HEK293T (cell line): ENCODE results near the gene MTM1.

ENCODE experiments used
- CTCF ChIA-PET: fragments of 350-600 bp; formaldehyde crosslinking; extraction: SDS; loops from one replicate; lab custom pipeline; 2021; ENCODE audit warnings: antibody characterized with exemption, inconsistent platforms; lab: Yijun Ruan, JAX
- POLR2A ChIA-PET: fragments of 350-600 bp; formaldehyde crosslinking; extraction: SDS; loops from one replicate; lab custom pipeline; 2020; ENCODE audit warnings: antibody characterized with exemption, inconsistent platforms; lab: Yijun Ruan, JAX
- DNase-seq: peaks from one replicate; pipeline ENCODE4 v3.0.0; 2012; ENCODE audit warnings: mixed read lengths; ENCODE audit errors: extremely low spot score
- ARNT ChIP-seq: fragments of 450-650 bp; IDR thresholded peaks from 2 replicates; pipeline ENCODE4 v1.6.1; 2017; ENCODE audit warnings: mild to moderate bottlenecking
- BHLHE40 ChIP-seq: fragments of 450-650 bp; IDR thresholded peaks from 2 replicates; pipeline ENCODE4 v1.6.1; 2016; ENCODE audit warnings: mild to moderate bottlenecking, moderate library complexity, borderline replicate concordance
- CTBP1 ChIP-seq: fragments of 450-650 bp; IDR thresholded peaks from 2 replicates; pipeline ENCODE4 v1.6.1; 2016; ENCODE audit warnings: borderline replicate concordance
- ELF4 ChIP-seq: fragments of 450-650 bp; IDR thresholded peaks from 2 replicates; pipeline ENCODE4 v1.6.1; 2017; ENCODE audit warnings: antibody characterized with exemption
- FOXA1 ChIP-seq: fragments of 450-650 bp; IDR thresholded peaks from 2 replicates; pipeline ENCODE4 v1.6.1; 2016; ENCODE audit warnings: mild to moderate bottlenecking
- FOXK2 ChIP-seq: fragments of 450-650 bp; IDR thresholded peaks from 2 replicates; pipeline ENCODE4 v1.6.1; 2016; ENCODE audit warnings: mild to moderate bottlenecking
- FOXM1 ChIP-seq: fragments of 450-650 bp; IDR thresholded peaks from 2 replicates; pipeline ENCODE4 v1.6.1; 2017; ENCODE audit warnings: mild to moderate bottlenecking, borderline replicate concordance
- HDGF ChIP-seq: fragments of 450-650 bp; IDR thresholded peaks from 2 replicates; pipeline ENCODE4 v1.6.1; 2017; ENCODE audit warnings: antibody characterized with exemption, borderline replicate concordance
- L3MBTL2 ChIP-seq: fragments of 450-650 bp; conservative IDR thresholded peaks from 2 replicates; pipeline ENCODE4 v1.6.1; 2016; ENCODE audit warnings: mild to moderate bottlenecking
- LEF1 ChIP-seq: fragments of 450-650 bp; IDR thresholded peaks from 2 replicates; pipeline ENCODE4 v1.6.1; 2017; ENCODE audit warnings: mild to moderate bottlenecking, borderline replicate concordance
- NFRKB ChIP-seq: fragments of 450-650 bp; IDR thresholded peaks from 2 replicates; pipeline ENCODE4 v1.6.1; 2016; ENCODE audit warnings: mild to moderate bottlenecking, moderate library complexity
- PKNOX1 ChIP-seq: fragments of 450-650 bp; IDR thresholded peaks from 2 replicates; pipeline ENCODE4 v1.6.1; 2016
- SP1 ChIP-seq: fragments of 450-650 bp; IDR thresholded peaks from 2 replicates; pipeline ENCODE4 v1.6.1; 2017
- SUZ12 ChIP-seq: fragments of 450-650 bp; IDR thresholded peaks from 2 replicates; pipeline ENCODE4 v1.6.1; 2016; ENCODE audit warnings: mild to moderate bottlenecking
- TARDBP ChIP-seq: fragments of 450-650 bp; IDR thresholded peaks from 2 replicates; pipeline ENCODE4 v1.6.1; 2016
- ZNF384 ChIP-seq: fragments of 450-650 bp; IDR thresholded peaks from 2 replicates; pipeline ENCODE4 v1.6.1; 2016

The MTM1 gene

GRCh38 chrX:150546711-150547153 is 21.7 kb upstream of the MTM1 start:
- ChIA-PET POLR2A (no interaction called here), CTCF (no interaction called here)
- no peak for DNase-seq
- TF ChIP-seq FOXM1 (no peak), HDGF (no peak), BHLHE40 (no peak), TARDBP (no peak), NFRKB (no peak), CTBP1 (no peak), ARNT (no peak), PKNOX1 (no peak), L3MBTL2 (no peak), ZNF384 (no peak), SP1 (no peak), FOXA1 (no peak), SUZ12 (no peak), FOXK2 (no peak), ELF4 (no peak), LEF1 (no peak)

GRCh38 chrX:150547375-150548115 is 20.9 kb upstream of the MTM1 start:
- TF ChIP-seq SUZ12 (no peak), BHLHE40 (no peak), ARNT (no peak), HDGF (no peak), L3MBTL2 (no peak), FOXA1 (no peak), ELF4 (no peak), TARDBP (no peak), ZNF384 (no peak), NFRKB (no peak), PKNOX1 (no peak), LEF1 (no peak), CTBP1 (no peak), FOXM1 (no peak), FOXK2 (no peak), SP1 (no peak)
- ChIA-PET POLR2A (no interaction called here), CTCF (no interaction called here)
- DNase-seq: no peak

GRCh38 chrX:150548251-150548650 is 20.2 kb upstream of the MTM1 start:
- CTCF ChIA-PET: no interaction called here
- no peak for DNase-seq
- TF ChIP-seq ARNT: no peak
- no peak for TF ChIP-seq SP1
- no peak for TF ChIP-seq BHLHE40
- TF ChIP-seq FOXK2: no peak
- no peak for TF ChIP-seq HDGF
- TF ChIP-seq NFRKB: no peak
- POLR2A ChIA-PET: no interaction called here

GRCh38 chrX:150548684-150549083 is 19.7 kb upstream of the MTM1 start:
- CTCF ChIA-PET: no interaction called here
- DNase-seq: no peak
- POLR2A ChIA-PET: no interaction called here
- TF ChIP-seq PKNOX1 (no peak), HDGF (no peak), SP1 (no peak), TARDBP (no peak), FOXA1 (no peak), FOXK2 (no peak), NFRKB (no peak)

- CTCF ChIA-PET: interaction anchor here (0.6 kb wide), 1 partner anchor 21 kb away, joined by 3 read pairs; no protein-coding TSS in a partner anchor
- POLR2A ChIA-PET: no interaction called here
- no peak for TF ChIP-seq SUZ12
- no peak for TF ChIP-seq NFRKB
- TF ChIP-seq ARNT: no peak
- TF ChIP-seq HDGF: no peak
- no peak for TF ChIP-seq SP1
- TF ChIP-seq ZNF384: no peak
- no peak for TF ChIP-seq TARDBP
- no peak for TF ChIP-seq PKNOX1
- TF ChIP-seq FOXM1: no peak
- TF ChIP-seq FOXK2: no peak
- TF ChIP-seq L3MBTL2: no peak
- no peak for TF ChIP-seq ELF4
- TF ChIP-seq FOXA1: no peak
- no peak for TF ChIP-seq CTBP1
- no peak for DNase-seq
Observed at GRCh38 chrX:150551963-150552362, 16.5 kb upstream of the MTM1 start.

DNA sequence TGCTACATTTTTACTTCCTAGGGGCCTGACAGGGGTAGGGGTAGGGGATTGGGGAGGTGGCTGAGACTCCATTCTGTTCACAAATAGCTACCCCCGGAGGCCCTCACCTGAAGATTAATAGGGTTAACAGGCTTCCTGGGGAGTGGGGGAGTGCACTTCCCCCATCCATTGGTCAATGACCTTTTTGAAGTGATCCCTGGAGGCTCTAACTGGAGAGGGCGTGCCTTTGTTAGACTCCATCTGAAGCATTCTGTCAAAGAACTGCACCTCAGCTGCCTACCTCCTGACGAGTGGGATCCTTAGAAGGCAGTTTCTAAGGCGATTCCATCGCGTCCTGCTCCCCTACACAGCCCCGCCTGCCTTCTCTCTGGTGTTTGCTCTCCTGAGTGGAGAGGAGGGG is 10.0 kb upstream of the MTM1 start:
- ChIA-PET CTCF (no interaction called here), POLR2A (no interaction called here)
- TF ChIP-seq L3MBTL2 (no peak), SP1 (no peak), NFRKB (no peak), PKNOX1 (no peak), ARNT (no peak), FOXM1 (no peak), FOXA1 (no peak), FOXK2 (no peak), TARDBP (no peak), SUZ12 (no peak), LEF1 (no peak), ZNF384 (no peak), ELF4 (no peak), CTBP1 (no peak)
- DNase-seq: no peak
